Neural progenitor cell (in vitro differentiated cells): ENCODE data around the gene ITGBL1. TPM values are rescaled to one million over a fixed set of nuclear protein-coding genes. Genes with fewer than 3 reads are reported as not detected.
"Not testable (repeated sequence)": the region's sequence is repeated elsewhere in the genome, so short reads cannot be mapped to it uniquely, and the experiment has no call there.

Experiments used
- DNase-seq: peaks from one replicate; pipeline ENCODE4 v3.0.0-alpha.2; 2016; ENCODE audit warnings: low spot score
- H2AFZ ChIP-seq: fragments of 200-600 bp; sonication (generic); replicated peaks from 2 replicates; pipeline ENCODE4 v1.6.1; 2016; ENCODE audit warnings: antibody characterized with exemption
- H3F3A ChIP-seq: fragments of 200-600 bp; sonication (generic); 2 replicates; pipeline ENCODE4 v1.6.1; 2016; ENCODE audit warnings: antibody characterized with exemption, low read depth
- H3K27ac ChIP-seq: fragments of 200-600 bp; sonication (generic); 2 replicates; pipeline ENCODE4 v1.5.1; 2016; ENCODE audit warnings: mild to moderate bottlenecking
- H3K27me3 ChIP-seq: fragments of 200-600 bp; sonication (generic); 2 replicates; pipeline ENCODE4 v1.6.1; 2016; ENCODE audit warnings: mild to moderate bottlenecking, moderate library complexity
- H3K36me3 ChIP-seq: fragments of 200-600 bp; sonication (generic); 2 replicates; pipeline ENCODE4 v1.5.1; 2016
- H3K4me1 ChIP-seq: fragments of 200-600 bp; sonication (generic); 2 replicates; pipeline ENCODE4 v1.6.1; 2016; ENCODE audit warnings: mixed run types
- H3K4me2 ChIP-seq: fragments of 200-600 bp; sonication (generic); 2 replicates; pipeline ENCODE4 v1.6.1; 2016
- H3K4me3 ChIP-seq: fragments of 200-600 bp; sonication (generic); 2 replicates; pipeline ENCODE4 v1.5.1; 2016
- H3K79me2 ChIP-seq: fragments of 200-600 bp; sonication (generic); 2 replicates; pipeline ENCODE4 v1.6.1; 2016; ENCODE audit warnings: low read depth
- H3K9ac ChIP-seq: fragments of 200-600 bp; sonication (generic); 2 replicates; pipeline ENCODE4 v1.6.1; 2016
- H3K9me3 ChIP-seq: fragments of 200-600 bp; sonication (generic); 2 replicates; pipeline ENCODE4 v1.5.1; 2016; ENCODE audit warnings: low read depth
- H4K20me1 ChIP-seq: fragments of 200-600 bp; sonication (generic); 2 replicates; pipeline ENCODE4 v1.6.1; 2016; ENCODE audit warnings: low read depth
- H3K27ac Mint-ChIP-seq: 3 replicates; pipeline ENCODE4 v1.8.0; 2021; ENCODE audit warnings: mixed read lengths
- H3K27me3 Mint-ChIP-seq: 2 replicates; pipeline ENCODE4 v1.8.0; 2022; ENCODE audit warnings: low read depth, mild to moderate bottlenecking, inconsistent platforms, moderate library complexity, mixed read lengths; ENCODE audit not compliant: insufficient read depth
- H3K36me3 Mint-ChIP-seq: 3 replicates; pipeline ENCODE4 v1.8.0; 2021; ENCODE audit warnings: mixed read lengths
- H3K4me1 Mint-ChIP-seq: 3 replicates; pipeline ENCODE4 v1.8.0; 2021; ENCODE audit warnings: mixed read lengths
- H3K4me3 Mint-ChIP-seq: 3 replicates; pipeline ENCODE4 v1.8.0; 2021; ENCODE audit warnings: mild to moderate bottlenecking, moderate library complexity, mixed read lengths
- H3K9me3 Mint-ChIP-seq: 3 replicates; pipeline ENCODE4 v1.8.0; 2020; ENCODE audit warnings: mixed read lengths
- CTCF ChIP-seq: fragments of 200-600 bp; sonication (generic); IDR thresholded peaks from 2 replicates; pipeline ENCODE4 v1.5.1; 2017; ENCODE audit warnings: antibody characterized with exemption, mild to moderate bottlenecking
- EZH2 ChIP-seq: fragments of 200-600 bp; sonication (generic); IDR thresholded peaks from 2 replicates; pipeline ENCODE4 v1.6.1; 2017; ENCODE audit warnings: antibody characterized with exemption, mild to moderate bottlenecking, moderate library complexity
- EZH2phosphoT487 ChIP-seq: fragments of 200-600 bp; sonication (generic); IDR thresholded peaks from 2 replicates; pipeline ENCODE4 v1.6.1; 2017; ENCODE audit warnings: antibody characterized with exemption
- total RNA-seq: library from RNA; depleted of rRNA; stranded (reverse); fragments of >200 nt; gene quantifications from 2 replicates; pipeline ENCODE4 v1.2.3, GENCODE V29; 2015; ENCODE audit warnings: low replicate concordance

Gene ITGBL1
- total RNA-seq, 1 donor from 2014 or later = not detected

GRCh38 chr13:101535192-101535746 is 82.8 kb downstream of the ITGBL1 start:
- no peaks in the 10 kb centered on the region for H3K4me1 Mint-ChIP-seq
- H3K27ac Mint-ChIP-seq = no peak overlapping the region
- TF ChIP-seq CTCF (no peak), EZH2 (no peak), EZH2phosphoT487 (no peak)
- no peaks in the 10 kb centered on the region for H3K36me3 ChIP-seq
- no peaks in the 10 kb centered on the region for H3K36me3 Mint-ChIP-seq
- no peak overlapping the region for H3K4me3 ChIP-seq
- H3K4me2 ChIP-seq = no peak overlapping the region
- no peaks in the 10 kb centered on the region for H3K27me3 ChIP-seq
- H3K9ac ChIP-seq = no peak overlapping the region
- no peak for DNase-seq
- no peaks in the 10 kb centered on the region for H3K4me1 ChIP-seq
- H3K9me3 ChIP-seq = no peaks in the 10 kb centered on the region
- no peaks in the 10 kb centered on the region for H4K20me1 ChIP-seq
- no peaks in the 10 kb centered on the region for H3K79me2 ChIP-seq
- no peaks in the 10 kb centered on the region for H3K27me3 Mint-ChIP-seq
- H3K9me3 Mint-ChIP-seq = peaks cover 1% of the 10 kb centered on the region
- no peak overlapping the region for H3K4me3 Mint-ChIP-seq
- H3K27ac ChIP-seq = no peak overlapping the region
- no peak overlapping the region for H2AFZ ChIP-seq
- no peaks in the 10 kb centered on the region for H3F3A ChIP-seq

GRCh38 chr13:101536079-101536478 is 83.6 kb downstream of the ITGBL1 start:
- Mint-ChIP-seq H3K9me3 (peaks cover 1% of the 10 kb centered on the region), H3K4me1 (no peaks in the 10 kb centered on the region), H3K27me3 (peaks cover under 1% of the 10 kb centered on the region), H3K36me3 (no peaks in the 10 kb centered on the region), H3K27ac (no peak overlapping the region), H3K4me3 (no peak overlapping the region)
- Histone ChIP-seq H3K4me3 (no peak overlapping the region), H2AFZ (no peak overlapping the region), H3K4me2 (no peak overlapping the region), H4K20me1 (no peaks in the 10 kb centered on the region), H3F3A (no peaks in the 10 kb centered on the region), H3K79me2 (no peaks in the 10 kb centered on the region), H3K9me3 (no peaks in the 10 kb centered on the region), H3K4me1 (no peaks in the 10 kb centered on the region), H3K36me3 (no peaks in the 10 kb centered on the region), H3K9ac (no peak overlapping the region), H3K27ac (no peak overlapping the region), H3K27me3 (no peaks in the 10 kb centered on the region)
- no peak for DNase-seq
- TF ChIP-seq EZH2phosphoT487 = no peak
- TF ChIP-seq CTCF = no peak
- TF ChIP-seq EZH2 = no peak

- not testable (repeated sequence) for H3K4me3 ChIP-seq
Measured at GRCh38 chr13:101544544-101544943, 92.1 kb downstream of the ITGBL1 start.

GRCh38 chr13:101544979-101545378 is 92.5 kb downstream of the ITGBL1 start:
- Histone ChIP-seq H3K9me3 (no peaks in the 10 kb centered on the region), H3K4me1 (no peaks in the 10 kb centered on the region), H3K79me2 (no peaks in the 10 kb centered on the region), H3K27me3 (no peaks in the 10 kb centered on the region), H3K9ac (no peak overlapping the region), H3K4me3 (no peak overlapping the region), H4K20me1 (no peaks in the 10 kb centered on the region), H3K27ac (no peak overlapping the region), H3K36me3 (no peaks in the 10 kb centered on the region), H3K4me2 (no peak overlapping the region), H3F3A (no peaks in the 10 kb centered on the region), H2AFZ (no peak overlapping the region)
- Mint-ChIP-seq H3K4me1 (no peaks in the 10 kb centered on the region), H3K27ac (no peak overlapping the region), H3K9me3 (peaks cover 8% of the 10 kb centered on the region), H3K4me3 (no peak overlapping the region), H3K36me3 (no peaks in the 10 kb centered on the region), H3K27me3 (peaks cover 2% of the 10 kb centered on the region)
- TF ChIP-seq CTCF = no peak
- no peak for DNase-seq

More at GRCh38 chr13:101544544-101544943, 92.1 kb downstream of the ITGBL1 start:
- not testable (repeated sequence) for H3K4me1 Mint-ChIP-seq, H3K4me2 ChIP-seq, H2AFZ ChIP-seq, H3K27me3 ChIP-seq, H3K79me2 ChIP-seq, H3K27ac Mint-ChIP-seq, H3K27ac ChIP-seq, H3K9ac ChIP-seq, H3K4me3 Mint-ChIP-seq, H3K9me3 ChIP-seq, H4K20me1 ChIP-seq, H3K36me3 ChIP-seq, H3K4me1 ChIP-seq, H3K36me3 Mint-ChIP-seq, H3K27me3 Mint-ChIP-seq, DNase-seq, H3K9me3 Mint-ChIP-seq, H3F3A ChIP-seq
